ENCODE measurements around the gene HPSE2. TPM values are rescaled to one million over a fixed set of nuclear protein-coding genes. Genes with fewer than 3 reads are reported as not detected.

The HPSE2 gene
- total RNA-seq, 1 donor from 2014 or later = 3.4 TPM

DNA sequence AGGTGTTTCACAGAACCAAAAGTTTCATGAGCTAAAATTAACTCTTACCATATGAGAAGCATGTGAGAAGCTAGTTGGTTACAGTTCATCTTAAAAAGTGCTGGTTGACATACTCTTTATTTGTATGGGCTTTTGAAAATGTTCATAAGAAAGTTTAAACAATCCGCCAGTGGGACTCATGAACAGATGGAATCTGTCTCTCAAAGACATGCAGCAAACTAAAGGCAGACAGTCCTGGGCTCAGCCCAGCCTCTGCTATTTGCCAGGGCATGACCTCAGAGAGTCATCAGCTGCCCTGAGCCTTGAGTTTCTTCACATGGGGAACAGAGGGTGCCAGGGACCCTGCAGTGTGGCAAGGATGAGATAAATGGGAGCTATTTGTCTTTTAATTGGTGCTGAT, 823.9 kb downstream of the HPSE2 start:
- no peak for DNase-seq
- H3K9me3 ChIP-seq = no peaks in the 10 kb centered on the region
- TF ChIP-seq, protein P1, sequence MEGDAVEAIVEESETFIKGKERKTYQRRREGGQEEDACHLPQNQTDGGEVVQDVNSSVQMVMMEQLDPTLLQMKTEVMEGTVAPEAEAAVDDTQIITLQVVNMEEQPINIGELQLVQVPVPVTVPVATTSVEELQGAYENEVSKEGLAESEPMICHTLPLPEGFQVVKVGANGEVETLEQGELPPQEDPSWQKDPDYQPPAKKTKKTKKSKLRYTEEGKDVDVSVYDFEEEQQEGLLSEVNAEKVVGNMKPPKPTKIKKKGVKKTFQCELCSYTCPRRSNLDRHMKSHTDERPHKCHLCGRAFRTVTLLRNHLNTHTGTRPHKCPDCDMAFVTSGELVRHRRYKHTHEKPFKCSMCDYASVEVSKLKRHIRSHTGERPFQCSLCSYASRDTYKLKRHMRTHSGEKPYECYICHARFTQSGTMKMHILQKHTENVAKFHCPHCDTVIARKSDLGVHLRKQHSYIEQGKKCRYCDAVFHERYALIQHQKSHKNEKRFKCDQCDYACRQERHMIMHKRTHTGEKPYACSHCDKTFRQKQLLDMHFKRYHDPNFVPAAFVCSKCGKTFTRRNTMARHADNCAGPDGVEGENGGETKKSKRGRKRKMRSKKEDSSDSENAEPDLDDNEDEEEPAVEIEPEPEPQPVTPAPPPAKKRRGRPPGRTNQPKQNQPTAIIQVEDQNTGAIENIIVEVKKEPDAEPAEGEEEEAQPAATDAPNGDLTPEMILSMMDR (IDR thresholded peaks at IDR 0.05) = no peak
- H3K27ac ChIP-seq = no peak overlapping the region
- no peak for ATAC-seq
- H3K36me3 ChIP-seq = peaks cover 3% of the 10 kb centered on the region
- intact Hi-C loops (cut with DNase I) = no loop called here
- peaks cover 18% of the 10 kb centered on the region for H3K4me1 ChIP-seq
- H3K4me3 ChIP-seq = no peak overlapping the region
- no peaks in the 10 kb centered on the region for H3K27me3 ChIP-seq

DNA sequence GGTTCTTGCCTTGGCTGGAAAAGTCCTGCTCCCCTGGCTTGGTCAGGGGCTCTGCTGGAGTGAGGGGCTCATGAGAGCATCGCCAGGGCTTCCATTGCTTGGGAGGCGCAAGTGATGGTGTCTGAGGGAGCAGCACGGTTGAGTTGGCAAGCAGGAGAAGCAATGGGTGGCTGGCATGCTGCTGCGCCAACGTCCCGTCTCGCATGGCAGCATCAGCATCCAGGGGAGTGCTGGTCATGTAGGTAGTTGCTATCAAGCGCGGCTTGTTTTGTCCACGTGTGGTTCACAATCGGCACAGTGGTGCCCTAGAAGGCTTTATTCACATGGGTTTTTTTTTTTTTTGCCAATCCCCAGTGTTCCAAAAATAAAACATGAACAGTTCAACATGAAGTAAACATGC, 824.5 kb downstream of the HPSE2 start:
- Histone ChIP-seq H3K9me3 (no peaks in the 10 kb centered on the region), H3K27ac (no peak overlapping the region), H3K36me3 (no peaks in the 10 kb centered on the region), H3K4me3 (no peak overlapping the region), H3K27me3 (no peaks in the 10 kb centered on the region), H3K4me1 (peaks cover 18% of the 10 kb centered on the region)
- no peak for DNase-seq
- TF ChIP-seq, protein P1 (IDR thresholded peaks at IDR 0.05) = no peak
- no peak for ATAC-seq
- intact Hi-C loops (cut with DNase I) = no loop called here

DNA sequence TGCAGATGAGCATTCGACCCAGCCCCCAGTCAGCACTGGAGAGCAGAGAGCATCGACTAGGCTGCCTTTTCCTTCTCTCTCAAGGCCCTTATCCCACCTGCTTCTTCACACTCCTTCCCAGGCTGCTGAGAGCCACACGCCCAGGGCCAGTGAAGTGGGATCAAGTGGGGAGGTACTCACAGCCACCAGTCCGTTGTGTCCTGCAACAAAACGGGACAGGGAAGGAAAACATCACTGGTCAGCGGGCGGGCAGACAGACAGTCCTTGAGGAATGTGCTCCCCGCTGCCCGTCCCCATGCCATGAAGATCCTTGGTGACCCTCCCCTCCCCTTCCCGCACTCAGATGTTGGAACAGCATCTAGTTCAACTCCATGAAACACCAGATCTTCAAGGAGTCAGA, 824.9 kb downstream of the HPSE2 start:
- intact Hi-C loops (cut with DNase I) = no loop called here
- DNase-seq = peak; percentile 63

DNA sequence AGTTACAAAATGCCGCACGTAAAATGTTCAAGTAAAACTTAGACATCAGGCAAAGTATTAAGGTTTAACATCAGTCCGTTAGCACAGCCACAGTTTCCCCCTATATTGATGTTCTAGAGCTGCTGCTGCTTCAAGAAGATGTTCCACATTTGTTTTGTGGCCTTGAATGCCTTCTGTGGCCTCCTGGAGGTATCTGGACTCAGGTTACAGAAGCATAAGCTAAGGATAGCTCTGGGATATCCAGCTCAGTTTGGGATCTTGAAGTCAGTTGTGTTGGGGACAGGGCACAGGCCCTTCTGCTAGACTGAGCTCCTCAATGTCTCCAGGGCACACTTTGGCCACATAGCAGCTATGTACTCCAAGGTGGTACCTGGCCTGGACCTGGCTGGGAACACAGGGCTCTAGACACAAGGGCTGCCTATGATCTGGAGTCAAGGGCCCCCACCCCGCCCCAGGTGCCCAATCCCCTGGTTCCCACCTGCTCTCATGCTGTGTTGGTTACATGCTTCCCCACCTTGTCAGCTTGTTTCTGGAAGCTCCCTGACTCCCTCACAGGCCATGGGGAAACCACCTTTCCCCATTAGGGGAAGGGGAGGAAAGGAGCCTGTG, 825.4 kb downstream of the HPSE2 start:
- H3K9me3 ChIP-seq = no peaks in the 10 kb centered on the region
- H3K27ac ChIP-seq = no peak overlapping the region
- DNase-seq = no peak
- ATAC-seq = no peak
- no peak overlapping the region for H3K4me3 ChIP-seq
- TF ChIP-seq, protein P1 (IDR thresholded peaks at IDR 0.05) = no peak
- intact Hi-C loops (cut with DNase I) = no loop called here
- H3K4me1 ChIP-seq = peaks cover 13% of the 10 kb centered on the region
- H3K36me3 ChIP-seq = no peaks in the 10 kb centered on the region
- no peaks in the 10 kb centered on the region for H3K27me3 ChIP-seq

More for the DNA sequence above, 824.9 kb downstream of the HPSE2 start:
- no peak for ATAC-seq
- peaks cover 18% of the 10 kb centered on the region for H3K4me1 ChIP-seq
- no peaks in the 10 kb centered on the region for H3K36me3 ChIP-seq
- H3K9me3 ChIP-seq = no peaks in the 10 kb centered on the region
- H3K27me3 ChIP-seq = no peaks in the 10 kb centered on the region
- TF ChIP-seq, protein P1 (IDR thresholded peaks at IDR 0.05) = no peak
- no peak overlapping the region for H3K27ac ChIP-seq
- H3K4me3 ChIP-seq = no peak overlapping the region

DNA sequence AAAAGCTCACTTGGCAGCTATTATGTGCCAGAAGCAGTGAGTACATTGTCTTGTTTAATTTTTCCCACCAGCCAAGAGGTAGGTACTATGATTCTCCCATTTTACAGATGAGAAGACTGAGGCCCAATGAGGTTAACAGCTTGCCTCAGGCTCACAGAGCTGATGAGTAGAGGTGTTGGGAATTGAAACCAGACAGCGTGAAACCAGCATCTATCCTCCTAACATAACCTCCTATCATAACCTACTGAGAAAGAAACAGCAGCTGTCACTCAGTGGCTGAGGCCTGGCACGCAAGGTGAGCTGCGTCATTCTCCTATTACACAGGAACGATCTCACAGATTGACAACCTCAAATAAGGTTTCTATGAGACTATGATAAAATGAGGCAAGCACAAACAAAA, 826.9 kb downstream of the HPSE2 start:
- DNase-seq = no peak
- Histone ChIP-seq H3K27ac (no peak overlapping the region), H3K4me3 (no peak overlapping the region), H3K9me3 (no peaks in the 10 kb centered on the region), H3K36me3 (no peaks in the 10 kb centered on the region), H3K27me3 (no peaks in the 10 kb centered on the region), H3K4me1 (no peaks in the 10 kb centered on the region)
- TF ChIP-seq, protein P1 (IDR thresholded peaks at IDR 0.05) = no peak
- intact Hi-C loops (cut with DNase I) = no loop called here
- ATAC-seq = no peak

DNA sequence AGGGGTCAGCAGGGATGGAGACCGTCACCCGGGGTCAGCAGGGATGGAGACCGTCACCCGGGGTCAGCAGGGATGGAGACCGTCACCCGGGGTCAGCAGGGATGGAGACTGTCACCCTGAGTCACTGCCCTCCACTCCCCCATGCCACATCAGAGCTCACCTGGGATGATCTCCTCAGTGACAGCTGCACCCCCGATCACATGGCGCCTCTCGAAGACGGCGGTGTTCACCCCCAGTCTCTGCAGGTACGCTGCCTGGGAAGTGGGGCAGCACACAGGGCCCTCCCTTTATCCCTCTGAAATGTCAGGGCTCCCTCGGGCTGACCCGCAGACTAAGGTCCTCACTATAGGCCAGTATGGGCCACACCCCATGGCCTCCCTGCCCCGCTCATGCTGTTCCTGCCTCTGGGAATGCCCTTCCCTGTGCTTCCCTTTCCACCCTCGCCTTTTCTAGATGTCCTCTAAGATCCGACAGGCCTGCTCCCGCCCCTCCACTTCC, 827.9 kb downstream of the HPSE2 start:
- Histone ChIP-seq H3K4me1 (no peaks in the 10 kb centered on the region), H3K27me3 (no peaks in the 10 kb centered on the region), H3K4me3 (no peak overlapping the region), H3K27ac (no peak overlapping the region), H3K9me3 (no peaks in the 10 kb centered on the region), H3K36me3 (no peaks in the 10 kb centered on the region)
- DNase-seq = no peak
- no peak for ATAC-seq
- intact Hi-C loops (cut with DNase I) = no loop called here
- TF ChIP-seq, protein P1 (IDR thresholded peaks at IDR 0.05) = no peak
